Duodenal mucosa (tissue), 2 donors: Measurements from ENCODE around the gene SUPT7L.

Source experiments
- H3K27ac ChIP-seq: one replicate; pipeline ENCODE4 v1.7.0; 2013; ENCODE audit warnings: low read depth, low read length
- H3K27me3 ChIP-seq, 2 donors: one replicate each; pipeline ENCODE4 v1.7.0; 2013; ENCODE audit warnings: low read length in 2 of 2, control low read depth in 1 of 2; ENCODE audit not compliant: insufficient read depth in 2 of 2, control insufficient read depth in 1 of 2
- H3K36me3 ChIP-seq, 2 donors: one replicate each; pipeline ENCODE4 v1.7.0; 2013; ENCODE audit warnings: low read length in 2 of 2, control low read depth in 1 of 2; ENCODE audit not compliant: insufficient read depth in 2 of 2, control insufficient read depth in 1 of 2
- H3K4me1 ChIP-seq, 2 donors: one replicate each; pipeline ENCODE4 v1.7.0; 2013; ENCODE audit warnings: low read length in 2 of 2, control low read depth in 1 of 2; ENCODE audit not compliant: insufficient read depth in 2 of 2, control insufficient read depth in 1 of 2
- H3K4me3 ChIP-seq, 2 donors: one replicate each; pipeline ENCODE4 v1.7.0; 2013; ENCODE audit warnings: low read length in 2 of 2, low read depth in 1 of 2
- H3K9ac ChIP-seq, 2 donors: one replicate each; pipeline ENCODE4 v1.7.0; 2013; ENCODE audit warnings: low read length in 2 of 2, low read depth in 1 of 2
- H3K9me3 ChIP-seq, 2 donors: one replicate each; pipeline ENCODE4 v1.7.0; 2013; ENCODE audit warnings: low read length in 2 of 2, control low read depth in 1 of 2; ENCODE audit not compliant: control insufficient read depth in 1 of 2

The SUPT7L gene

GRCh38 chr2:27707462-27708256 is 44.2 kb upstream of the SUPT7L start:
- Histone ChIP-seq H3K4me3 (no peak overlapping the region), H3K36me3 (no peaks in the 10 kb centered on the region), H3K9ac (no peak overlapping the region), H3K4me1 (peaks cover 4 to 13% of the 10 kb centered on the region in 2 donors), H3K27me3 (no peaks in the 10 kb centered on the region), H3K9me3 (no peaks in the 10 kb centered on the region), H3K27ac (no peak overlapping the region)

GRCh38 chr2:27705851-27706622 is 42.6 kb upstream of the SUPT7L start:
- Histone ChIP-seq H3K9me3 (no peaks in the 10 kb centered on the region), H3K9ac (peak overlapping the region in 1 of 2 donors; percentile 30), H3K4me3 (no peak overlapping the region), H3K27me3 (no peaks in the 10 kb centered on the region), H3K36me3 (no peaks in the 10 kb centered on the region), H3K27ac (peak overlapping the region; percentile 39), H3K4me1 (peaks cover 11 to 19% of the 10 kb centered on the region in 2 donors)

- H3K27me3 ChIP-seq = no peaks in the 10 kb centered on the region
- no peaks in the 10 kb centered on the region for H3K36me3 ChIP-seq
- H3K27ac ChIP-seq = no peak overlapping the region
- peaks cover 11 to 19% of the 10 kb centered on the region in 2 donors for H3K4me1 ChIP-seq
- H3K9me3 ChIP-seq = no peaks in the 10 kb centered on the region
- no peak overlapping the region for H3K9ac ChIP-seq
- no peak overlapping the region for H3K4me3 ChIP-seq
Observed at GRCh38 chr2:27704342-27704876, 41.0 kb upstream of the SUPT7L start.

GRCh38 chr2:27703638-27704341 is 40.4 kb upstream of the SUPT7L start:
- H3K4me3 ChIP-seq = no peak overlapping the region
- H3K36me3 ChIP-seq = no peaks in the 10 kb centered on the region
- H3K27me3 ChIP-seq = no peaks in the 10 kb centered on the region
- H3K4me1 ChIP-seq = peaks cover 11 to 19% of the 10 kb centered on the region in 2 donors
- H3K9me3 ChIP-seq = no peaks in the 10 kb centered on the region
- H3K9ac ChIP-seq = no peak overlapping the region
- no peak overlapping the region for H3K27ac ChIP-seq

- Histone ChIP-seq H3K9me3 (no peaks in the 10 kb centered on the region), H3K4me1 (peaks cover 11 to 19% of the 10 kb centered on the region in 2 donors), H3K36me3 (no peaks in the 10 kb centered on the region), H3K4me3 (no peak overlapping the region), H3K27me3 (no peaks in the 10 kb centered on the region), H3K9ac (no peak overlapping the region), H3K27ac (no peak overlapping the region)
Observed at GRCh38 chr2:27702302-27702701, 38.9 kb upstream of the SUPT7L start.

GRCh38 chr2:27701676-27702075 is 38.3 kb upstream of the SUPT7L start:
- Histone ChIP-seq H3K36me3 (peaks cover 0 to 1% of the 10 kb centered on the region in 2 donors), H3K4me1 (peaks cover 11 to 19% of the 10 kb centered on the region in 2 donors), H3K4me3 (no peak overlapping the region), H3K9me3 (no peaks in the 10 kb centered on the region), H3K9ac (no peak overlapping the region), H3K27ac (no peak overlapping the region), H3K27me3 (no peaks in the 10 kb centered on the region)

- Histone ChIP-seq H3K27me3 (no peaks in the 10 kb centered on the region), H3K4me1 (peaks cover 6 to 7% of the 10 kb centered on the region in 2 donors), H3K9me3 (no peaks in the 10 kb centered on the region), H3K36me3 (peaks cover 10 to 20% of the 10 kb centered on the region in 2 donors), H3K4me3 (no peak overlapping the region), H3K9ac (no peak overlapping the region), H3K27ac (no peak overlapping the region)
Observed at GRCh38 chr2:27697660-27698059, 34.2 kb upstream of the SUPT7L start.

- H3K4me1 ChIP-seq = no peaks in the 10 kb centered on the region
- no peaks in the 10 kb centered on the region for H3K9me3 ChIP-seq
- no peak overlapping the region for H3K27ac ChIP-seq
- H3K4me3 ChIP-seq = no peak overlapping the region
- H3K9ac ChIP-seq = no peak overlapping the region
- no peaks in the 10 kb centered on the region for H3K27me3 ChIP-seq
- H3K36me3 ChIP-seq = peaks cover 13 to 45% of the 10 kb centered on the region in 2 donors
Observed at GRCh38 chr2:27690052-27690451, 26.6 kb upstream of the SUPT7L start.

GRCh38 chr2:27689424-27689823 is 26.0 kb upstream of the SUPT7L start:
- Histone ChIP-seq H3K4me3 (no peak overlapping the region), H3K9ac (no peak overlapping the region), H3K4me1 (no peaks in the 10 kb centered on the region), H3K27me3 (no peaks in the 10 kb centered on the region), H3K36me3 (peaks cover 13 to 48% of the 10 kb centered on the region in 2 donors), H3K9me3 (no peaks in the 10 kb centered on the region), H3K27ac (no peak overlapping the region)
